ENCODE results near the gene WWP2.
"Not testable (repeated sequence)": the region's sequence is repeated elsewhere in the genome, so short reads cannot be mapped to it uniquely, and the experiment has no call there.

Gene WWP2

GRCh38 chr16:69761983-69762813 lies at the start of gene WWP2:
Gene WWP2, plus strand, starts transcription at chr16:69762332. Its CDS starts 24,679 bp downstream, at chr16:69787011.
- DNase-seq (ENCODE audit: low read depth), result peak; percentile 50

- DNase-seq (ENCODE audit: low read depth), result no peak
These were observed 49.1 kb upstream of the WWP2 start for GRCh38 chr16:69712914-69713581.

GRCh38 chr16:69717066-69717465 lies 45.1 kb upstream of the WWP2 start:
- no peak for DNase-seq (ENCODE audit: low read depth)

- no peak for DNase-seq (ENCODE audit: low read depth)
These were observed 43.9 kb upstream of the WWP2 start for GRCh38 chr16:69718111-69718764.

GRCh38 chr16:69720822-69721430 lies 41.2 kb upstream of the WWP2 start:
- DNase-seq (ENCODE audit: low read depth), result no peak

GRCh38 chr16:69721441-69721957 lies 40.6 kb upstream of the WWP2 start:
- no peak for DNase-seq (ENCODE audit: low read depth)

GRCh38 chr16:69724414-69724873 lies 37.7 kb upstream of the WWP2 start:
- no peak for DNase-seq (ENCODE audit: low read depth)

- no peak for DNase-seq (ENCODE audit: low read depth)
These were observed 37.1 kb upstream of the WWP2 start for GRCh38 chr16:69724981-69725479.

GRCh38 chr16:69725480-69726312 lies 36.4 kb upstream of the WWP2 start:
- no peak for DNase-seq (ENCODE audit: low read depth)

- DNase-seq (ENCODE audit: low read depth), result peak; percentile 76
These were observed 35.6 kb upstream of the WWP2 start, which contains the start of gene NQO1 for GRCh38 chr16:69726313-69727060. Gene NQO1, minus strand, starts transcription at chr16:69726560. Its CDS starts 121 bp downstream, at chr16:69726439.

- no peak for DNase-seq (ENCODE audit: low read depth)
These were observed 34.2 kb upstream of the WWP2 start for GRCh38 chr16:69727916-69728270.

- not testable (repeated sequence) for DNase-seq (ENCODE audit: low read depth)
These were observed 33.1 kb upstream of the WWP2 start for GRCh38 chr16:69729030-69729429.

GRCh38 chr16:69731280-69731679 lies 30.9 kb upstream of the WWP2 start:
- not testable (repeated sequence) for DNase-seq (ENCODE audit: low read depth)

- no peak for DNase-seq (ENCODE audit: low read depth)
These were observed 30.0 kb upstream of the WWP2 start for GRCh38 chr16:69732101-69732500.

GRCh38 chr16:69741519-69741918 lies 20.6 kb upstream of the WWP2 start:
- no peak for DNase-seq (ENCODE audit: low read depth)

- DNase-seq (ENCODE audit: low read depth), result no peak
These were observed 19.9 kb upstream of the WWP2 start for GRCh38 chr16:69741951-69742904.

GRCh38 chr16:69744363-69745231 lies 17.5 kb upstream of the WWP2 start:
- DNase-seq (ENCODE audit: low read depth), result no peak

GRCh38 chr16:69745232-69745612 lies 16.9 kb upstream of the WWP2 start:
- no peak for DNase-seq (ENCODE audit: low read depth)
